Measurements from ENCODE around the gene TIMM22.
A peak's percentile ranks its signal among the peaks of the same experiment; 100 is the strongest.
"Not testable (repeated sequence)": the region's sequence is repeated elsewhere in the genome, so short reads cannot be mapped to it uniquely, and the experiment has no call there.

The TIMM22 gene

GRCh38 chr17:996554-997344 is at the start of gene TIMM22:
Gene TIMM22 (plus strand): TSS chr17:997129. CDS start chr17:997143, 14 bp downstream.
- peak; percentile 98 for DNase-seq (ENCODE audit: low read depth)
- TF ChIP-seq, protein P1, sequence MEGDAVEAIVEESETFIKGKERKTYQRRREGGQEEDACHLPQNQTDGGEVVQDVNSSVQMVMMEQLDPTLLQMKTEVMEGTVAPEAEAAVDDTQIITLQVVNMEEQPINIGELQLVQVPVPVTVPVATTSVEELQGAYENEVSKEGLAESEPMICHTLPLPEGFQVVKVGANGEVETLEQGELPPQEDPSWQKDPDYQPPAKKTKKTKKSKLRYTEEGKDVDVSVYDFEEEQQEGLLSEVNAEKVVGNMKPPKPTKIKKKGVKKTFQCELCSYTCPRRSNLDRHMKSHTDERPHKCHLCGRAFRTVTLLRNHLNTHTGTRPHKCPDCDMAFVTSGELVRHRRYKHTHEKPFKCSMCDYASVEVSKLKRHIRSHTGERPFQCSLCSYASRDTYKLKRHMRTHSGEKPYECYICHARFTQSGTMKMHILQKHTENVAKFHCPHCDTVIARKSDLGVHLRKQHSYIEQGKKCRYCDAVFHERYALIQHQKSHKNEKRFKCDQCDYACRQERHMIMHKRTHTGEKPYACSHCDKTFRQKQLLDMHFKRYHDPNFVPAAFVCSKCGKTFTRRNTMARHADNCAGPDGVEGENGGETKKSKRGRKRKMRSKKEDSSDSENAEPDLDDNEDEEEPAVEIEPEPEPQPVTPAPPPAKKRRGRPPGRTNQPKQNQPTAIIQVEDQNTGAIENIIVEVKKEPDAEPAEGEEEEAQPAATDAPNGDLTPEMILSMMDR (conservative IDR thresholded peaks at IDR 0.05; ENCODE audit: low read length): peak; percentile 68

DNA sequence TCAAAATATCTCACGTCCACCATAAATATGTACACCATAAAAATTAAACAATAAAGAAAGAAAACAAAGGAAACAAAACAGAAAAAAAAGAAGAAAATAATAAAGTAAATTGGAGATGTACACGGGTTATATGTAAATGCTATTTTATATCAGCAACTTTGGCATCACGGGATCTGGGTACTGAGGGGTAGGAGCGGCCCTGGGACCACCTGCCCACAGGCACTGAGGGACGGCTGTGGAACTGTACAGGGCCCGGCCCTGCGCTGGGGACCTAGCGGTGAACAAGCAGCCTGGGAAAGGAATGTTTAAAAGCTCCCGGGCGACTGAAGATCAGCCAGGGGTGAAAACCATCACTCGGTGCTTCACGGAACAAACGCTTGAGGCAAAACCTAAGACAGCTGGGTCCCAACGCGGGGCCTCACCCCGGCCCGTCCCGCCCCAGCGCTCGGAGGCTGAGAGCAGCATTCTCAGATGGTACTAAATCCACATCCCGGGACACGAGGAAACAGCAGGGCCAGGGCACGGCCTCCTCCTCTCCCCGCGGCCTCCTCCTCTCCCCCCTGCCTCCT is 48.6 kb upstream of the TIMM22 start:
- H3K4me3 ChIP-seq (ENCODE audit: low read length): no peak overlapping the region
- TF ChIP-seq, protein P1 (conservative IDR thresholded peaks at IDR 0.05; ENCODE audit: low read length): no peak
- peak; percentile 41 for DNase-seq (ENCODE audit: low read depth)

More at GRCh38 chr17:996554-997344, at the start of gene TIMM22:
- peak within 1 kb of the TSS; percentile 100 for H3K4me3 ChIP-seq (ENCODE audit: low read length)

GRCh38 chr17:949623-950303 is 47.2 kb upstream of the TIMM22 start:
- no peak for DNase-seq (ENCODE audit: low read depth)
- TF ChIP-seq, protein P1 (conservative IDR thresholded peaks at IDR 0.05; ENCODE audit: low read length): no peak
- no peak overlapping the region for H3K4me3 ChIP-seq (ENCODE audit: low read length)

DNA sequence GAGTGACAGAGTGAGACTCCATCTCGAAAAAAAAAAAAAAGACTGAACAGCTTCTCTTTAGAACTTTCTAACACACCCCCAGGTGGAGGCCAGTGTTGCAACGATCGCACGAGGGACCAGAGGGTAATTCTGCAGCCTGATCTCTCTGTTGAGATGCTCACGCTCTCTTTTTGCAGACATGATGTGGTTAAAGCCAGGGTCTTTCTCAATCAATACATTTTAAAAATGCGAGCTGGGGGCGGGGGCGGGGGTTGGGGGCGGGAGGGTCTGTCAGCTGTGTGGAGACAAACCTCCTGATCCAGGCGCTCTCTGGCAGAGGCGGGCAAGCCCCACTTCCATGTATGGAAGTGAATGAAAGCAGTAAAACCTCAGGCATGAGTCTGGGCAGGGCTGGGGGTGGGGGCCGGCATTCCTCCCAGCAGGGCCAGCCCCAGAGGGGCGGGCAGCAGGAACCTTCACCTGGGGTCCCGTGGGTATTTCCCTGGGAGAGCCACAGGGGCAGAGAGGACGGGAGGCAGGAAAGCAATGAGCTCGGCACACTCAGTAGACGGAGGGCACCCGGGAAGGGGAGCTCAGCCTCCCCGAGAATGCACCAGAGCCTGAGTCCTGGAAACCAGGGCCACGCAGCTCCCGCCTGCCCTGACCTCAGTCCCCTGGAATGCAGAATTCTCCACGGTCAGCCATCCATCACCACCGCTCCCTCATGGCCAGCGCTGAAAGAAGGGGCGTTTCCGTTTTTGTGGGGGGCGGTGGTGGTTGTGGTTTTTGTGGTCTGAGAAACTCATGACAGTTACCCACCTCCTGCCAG is 45.4 kb upstream of the TIMM22 start:
- TF ChIP-seq, protein P1 (conservative IDR thresholded peaks at IDR 0.05; ENCODE audit: low read length): peak; percentile 9; the same call in 1 of the 2 replicates
- peak overlapping the region; percentile 44 for H3K4me3 ChIP-seq (ENCODE audit: low read length)
- DNase-seq (ENCODE audit: low read depth): peak; percentile 93

DNA sequence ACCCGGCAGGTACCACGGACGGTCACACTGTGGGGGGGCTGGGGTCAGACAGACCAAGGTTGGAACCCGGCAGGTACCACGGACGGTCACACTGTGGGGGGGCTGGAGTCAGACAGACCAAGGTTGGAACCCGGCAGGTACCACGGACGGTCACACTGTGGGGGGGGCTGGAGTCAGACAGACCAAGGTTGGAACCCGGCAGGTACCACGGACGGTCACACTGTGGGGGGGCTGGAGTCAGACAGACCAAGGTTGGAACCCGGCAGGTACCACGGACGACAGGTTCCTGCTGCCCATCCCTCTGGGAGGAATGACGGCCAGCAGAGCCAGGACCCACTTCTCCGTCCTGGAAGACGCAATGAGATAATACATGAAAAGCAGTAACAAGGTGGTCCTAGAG is 44.3 kb upstream of the TIMM22 start:
- H3K4me3 ChIP-seq (ENCODE audit: low read length); DNase-seq (ENCODE audit: low read depth): not testable (repeated sequence)

DNA sequence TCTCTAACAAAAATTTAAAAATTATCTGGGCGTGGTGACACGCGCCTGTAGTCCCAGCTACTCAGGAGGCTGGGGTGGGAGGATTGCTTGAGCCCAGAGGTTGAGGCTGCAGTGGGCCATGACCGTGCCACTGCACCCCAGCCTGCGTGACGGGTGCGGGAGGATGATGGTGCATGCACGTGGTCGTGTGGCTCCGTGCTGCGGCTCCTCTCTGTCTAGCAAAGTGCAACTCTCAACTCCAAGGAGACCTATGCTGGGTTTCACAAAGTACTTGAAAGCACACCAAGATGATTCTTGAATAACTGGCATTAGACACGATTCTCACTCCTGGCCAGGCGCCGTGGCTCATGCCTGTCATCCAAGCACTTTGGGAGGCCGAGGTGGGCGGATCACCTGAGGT is 43.2 kb upstream of the TIMM22 start:
- TF ChIP-seq, protein P1 (conservative IDR thresholded peaks at IDR 0.05; ENCODE audit: low read length): no peak
- H3K4me3 ChIP-seq (ENCODE audit: low read length): no peak overlapping the region
- no peak for DNase-seq (ENCODE audit: low read depth)

Data from AG10803 (cell line).